ENCODE results near the gene MIPEP.

The MIPEP gene

GRCh38 chr13:23789576-23790346 lies 99.4 kb downstream of the MIPEP start:
- no peak overlapping the region for H3K4me3 ChIP-seq (replicated peaks; ENCODE audit: insufficient read depth, low read length)
- no peak overlapping the region for H3K27ac ChIP-seq (replicated peaks)
- TF ChIP-seq GABPA (IDR thresholded peaks at IDR 0.05; ENCODE audit: low read depth): no peak
- no peak for TF ChIP-seq SPI1 (IDR thresholded peaks at IDR 0.05; ENCODE audit: borderline replicate concordance, low read depth)
- TF ChIP-seq REST (IDR thresholded peaks at IDR 0.05; ENCODE audit: insufficient replicate concordance, low read depth): no peak
- no peak for TF ChIP-seq POLR2AphosphoS5 (IDR thresholded peaks at IDR 0.05; ENCODE audit: low read depth)
- no peaks in the 10 kb centered on the region for H3K27me3 ChIP-seq (ENCODE audit: insufficient read depth, poor library complexity, severe bottlenecking)
- DNase-seq (ENCODE audit: low read depth in 1 of 2, low spot score in 1 of 2): no peak

- Histone ChIP-seq H3K4me3 (replicated peaks; ENCODE audit: insufficient read depth, low read length) (no peak overlapping the region), H3K27me3 (ENCODE audit: insufficient read depth, poor library complexity, severe bottlenecking) (no peaks in the 10 kb centered on the region), H3K27ac (replicated peaks) (no peak overlapping the region)
- TF ChIP-seq GABPA (IDR thresholded peaks at IDR 0.05; ENCODE audit: low read depth) (no peak), CTCF (IDR thresholded peaks at IDR 0.05; ENCODE audit: insufficient read depth, low read length) (no peak)
- DNase-seq (ENCODE audit: low read depth in 1 of 2, low spot score in 1 of 2): no peak
Observed at GRCh38 chr13:23788459-23788858, 100.7 kb downstream of the MIPEP start.

GRCh38 chr13:23787464-23787863 lies 101.7 kb downstream of the MIPEP start:
- DNase-seq (ENCODE audit: low read depth in 1 of 2, low spot score in 1 of 2): no peak
- Histone ChIP-seq H3K27me3 (ENCODE audit: insufficient read depth, poor library complexity, severe bottlenecking) (no peaks in the 10 kb centered on the region), H3K27ac (replicated peaks) (no peak overlapping the region), H3K4me3 (replicated peaks; ENCODE audit: insufficient read depth, low read length) (no peak overlapping the region)
- TF ChIP-seq REST (IDR thresholded peaks at IDR 0.05; ENCODE audit: insufficient replicate concordance, low read depth): no peak
- TF ChIP-seq POLR2AphosphoS5 (IDR thresholded peaks at IDR 0.05; ENCODE audit: low read depth): no peak
- TF ChIP-seq SPI1 (IDR thresholded peaks at IDR 0.05; ENCODE audit: borderline replicate concordance, low read depth): no peak
- TF ChIP-seq CTCF (IDR thresholded peaks at IDR 0.05; ENCODE audit: insufficient read depth, low read length): no peak
- TF ChIP-seq GABPA (IDR thresholded peaks at IDR 0.05; ENCODE audit: low read depth): no peak

GRCh38 chr13:23786607-23787006 lies 102.6 kb downstream of the MIPEP start:
- DNase-seq (ENCODE audit: low read depth in 1 of 2, low spot score in 1 of 2): no peak
- Histone ChIP-seq H3K27ac (replicated peaks) (no peak overlapping the region), H3K4me3 (replicated peaks; ENCODE audit: insufficient read depth, low read length) (no peak overlapping the region), H3K27me3 (ENCODE audit: insufficient read depth, poor library complexity, severe bottlenecking) (no peaks in the 10 kb centered on the region)
- TF ChIP-seq REST (IDR thresholded peaks at IDR 0.05; ENCODE audit: insufficient replicate concordance, low read depth) (no peak), GABPA (IDR thresholded peaks at IDR 0.05; ENCODE audit: low read depth) (no peak), SPI1 (IDR thresholded peaks at IDR 0.05; ENCODE audit: borderline replicate concordance, low read depth) (no peak), CTCF (IDR thresholded peaks at IDR 0.05; ENCODE audit: insufficient read depth, low read length) (no peak), POLR2AphosphoS5 (IDR thresholded peaks at IDR 0.05; ENCODE audit: low read depth) (no peak)

All from HL-60 (cell line).